BE2C (cell line): Measurements from ENCODE around the gene SND1.
A peak's percentile ranks its signal among the peaks of the same experiment; 100 is the strongest.

Experiments
- DNase-seq: peaks from one replicate; pipeline ENCODE4 v3.0.0-alpha.2; 2020
- H3K27me3 ChIP-seq: fragments of 250-450 bp; sonication (Bioruptor Pico); 2 replicates; pipeline ENCODE4 v1.5.1; 2020; ENCODE audit warnings: mild to moderate bottlenecking
- H3K36me3 ChIP-seq: fragments of 250-450 bp; sonication (Bioruptor Pico); 2 replicates; pipeline ENCODE4 v1.5.1; 2020; ENCODE audit warnings: mild to moderate bottlenecking
- H3K4me1 ChIP-seq: fragments of 250-450 bp; sonication (Bioruptor Pico); 2 replicates; pipeline ENCODE4 v1.5.1; 2020
- H3K4me3 ChIP-seq: 2 replicates; pipeline ENCODE4 v1.5.1; 2011; ENCODE audit warnings: low read depth, low read length
- H3K9me3 ChIP-seq: fragments of 250-450 bp; sonication (Bioruptor Pico); 2 replicates; pipeline ENCODE4 v1.5.1; 2020
- TF ChIP-seq, protein P1 (sequence below): IDR thresholded peaks from 2 replicates; pipeline ENCODE4 v1.5.1; 2012; ENCODE audit warnings: mild to moderate bottlenecking, low read depth, low read length

SND1 gene

DNA sequence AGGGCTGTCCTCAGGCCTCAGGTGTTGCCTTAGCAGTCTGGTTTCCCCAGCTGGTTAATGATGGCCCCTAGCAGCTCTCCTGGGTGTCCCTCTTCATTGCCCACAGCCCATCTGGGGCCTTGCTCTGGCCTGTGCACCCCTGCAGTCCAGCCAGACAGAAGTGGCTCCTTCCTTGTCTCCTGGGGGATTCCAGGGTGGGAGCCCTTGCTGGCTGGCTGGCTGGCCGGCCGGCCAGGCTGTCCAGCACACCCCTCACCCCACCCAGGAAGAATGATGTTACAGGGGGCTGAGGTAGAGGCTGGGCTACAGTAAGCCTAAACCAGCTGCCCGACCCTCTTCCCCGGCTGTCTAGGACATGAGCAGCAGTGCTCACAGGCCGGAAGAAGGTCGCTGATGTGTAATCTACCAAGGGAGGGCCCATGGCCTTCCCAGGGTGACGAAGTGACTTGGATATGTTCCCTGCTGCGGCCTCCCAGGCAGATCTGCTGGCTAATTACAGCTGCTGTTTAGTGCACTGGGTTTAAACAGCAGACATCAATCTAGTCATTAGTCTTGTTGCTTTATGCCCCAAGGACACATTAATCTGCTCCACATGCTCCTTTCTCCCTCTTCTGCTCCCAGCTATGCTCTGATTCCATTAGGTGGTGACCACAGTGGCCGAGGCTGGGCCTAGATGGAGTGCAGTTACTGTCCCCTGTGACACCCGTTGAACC, 433.1 kb downstream of the SND1 start:
- Histone ChIP-seq H3K4me3 (no peak overlapping the region), H3K36me3 (peaks cover 28% of the 10 kb centered on the region), H3K9me3 (no peaks in the 10 kb centered on the region), H3K27me3 (no peaks in the 10 kb centered on the region), H3K4me1 (peaks cover 24% of the 10 kb centered on the region)
- TF ChIP-seq, protein P1, sequence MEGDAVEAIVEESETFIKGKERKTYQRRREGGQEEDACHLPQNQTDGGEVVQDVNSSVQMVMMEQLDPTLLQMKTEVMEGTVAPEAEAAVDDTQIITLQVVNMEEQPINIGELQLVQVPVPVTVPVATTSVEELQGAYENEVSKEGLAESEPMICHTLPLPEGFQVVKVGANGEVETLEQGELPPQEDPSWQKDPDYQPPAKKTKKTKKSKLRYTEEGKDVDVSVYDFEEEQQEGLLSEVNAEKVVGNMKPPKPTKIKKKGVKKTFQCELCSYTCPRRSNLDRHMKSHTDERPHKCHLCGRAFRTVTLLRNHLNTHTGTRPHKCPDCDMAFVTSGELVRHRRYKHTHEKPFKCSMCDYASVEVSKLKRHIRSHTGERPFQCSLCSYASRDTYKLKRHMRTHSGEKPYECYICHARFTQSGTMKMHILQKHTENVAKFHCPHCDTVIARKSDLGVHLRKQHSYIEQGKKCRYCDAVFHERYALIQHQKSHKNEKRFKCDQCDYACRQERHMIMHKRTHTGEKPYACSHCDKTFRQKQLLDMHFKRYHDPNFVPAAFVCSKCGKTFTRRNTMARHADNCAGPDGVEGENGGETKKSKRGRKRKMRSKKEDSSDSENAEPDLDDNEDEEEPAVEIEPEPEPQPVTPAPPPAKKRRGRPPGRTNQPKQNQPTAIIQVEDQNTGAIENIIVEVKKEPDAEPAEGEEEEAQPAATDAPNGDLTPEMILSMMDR, result no peak
- peak; percentile 93 for DNase-seq

DNA sequence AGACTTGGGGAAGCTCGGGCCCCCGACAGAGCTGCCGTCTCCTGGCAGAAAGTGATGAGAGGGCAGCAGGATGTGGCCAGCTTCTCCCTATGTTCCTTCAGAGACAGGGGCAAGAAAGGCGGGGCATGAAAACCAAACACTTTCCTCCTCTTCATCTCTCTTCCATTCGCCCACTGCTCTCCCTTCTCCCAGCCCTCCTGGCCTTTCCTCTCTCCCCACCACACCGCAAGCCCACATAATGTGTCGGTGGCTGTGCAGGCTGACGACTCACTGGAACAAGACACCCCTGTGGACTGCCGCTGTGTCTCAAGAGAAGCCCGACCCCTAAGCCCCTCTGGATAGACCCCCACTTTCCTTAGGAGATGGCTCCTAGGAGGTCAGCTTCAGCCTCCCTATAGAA, 438.5 kb downstream of the SND1 start:
- DNase-seq, result no peak
- H3K36me3 ChIP-seq, result peaks cover 32% of the 10 kb centered on the region
- H3K9me3 ChIP-seq, result no peaks in the 10 kb centered on the region
- TF ChIP-seq, protein P1, result no peak
- peaks cover 8% of the 10 kb centered on the region for H3K4me1 ChIP-seq
- H3K27me3 ChIP-seq, result no peaks in the 10 kb centered on the region
- H3K4me3 ChIP-seq, result no peak overlapping the region

DNA sequence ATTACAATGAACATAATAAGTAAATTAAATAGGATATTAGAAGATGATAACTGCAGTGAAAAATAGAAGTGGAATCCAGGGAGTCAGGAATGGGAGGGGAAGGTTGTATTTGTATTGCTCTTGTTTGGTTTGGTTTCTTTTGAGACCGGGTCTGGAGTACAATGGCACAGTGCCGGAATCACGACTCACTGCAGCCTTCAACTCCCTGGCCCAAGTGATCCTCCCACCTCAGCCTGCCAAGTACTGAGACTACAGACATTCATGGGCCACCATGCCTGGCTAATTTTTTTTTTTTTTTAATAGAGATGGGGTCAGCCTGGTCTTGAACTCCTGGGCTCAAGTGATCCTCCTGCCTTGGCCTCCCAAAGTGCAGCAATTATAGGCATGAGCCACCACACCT, 439.1 kb downstream of the SND1 start:
- TF ChIP-seq, protein P1, result no peak
- Histone ChIP-seq H3K36me3 (peaks cover 29% of the 10 kb centered on the region), H3K4me1 (peaks cover 2% of the 10 kb centered on the region), H3K4me3 (no peak overlapping the region), H3K9me3 (no peaks in the 10 kb centered on the region), H3K27me3 (no peaks in the 10 kb centered on the region)
- no peak for DNase-seq

DNA sequence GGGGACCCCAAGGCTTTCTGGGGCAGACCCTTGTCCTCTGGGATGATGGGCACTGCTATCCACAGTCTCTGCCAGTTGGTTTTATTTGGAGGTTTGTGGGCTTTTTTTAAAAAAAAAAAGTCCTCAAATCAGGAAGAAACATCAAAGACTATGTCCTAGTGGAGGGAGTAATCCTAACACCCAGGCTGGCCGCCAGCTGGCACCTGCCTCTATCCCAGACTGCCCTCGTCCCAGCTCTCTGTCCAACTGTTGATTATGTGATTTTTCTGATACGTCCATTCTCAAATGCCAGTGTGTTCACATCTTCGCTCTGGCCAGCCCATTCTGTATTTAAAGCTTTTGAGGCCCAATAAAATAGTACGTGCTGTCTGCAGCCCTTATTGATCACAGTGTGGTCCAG, 440.2 kb downstream of the SND1 start:
- H3K36me3 ChIP-seq, result peaks cover 18% of the 10 kb centered on the region
- TF ChIP-seq, protein P1, result no peak
- no peaks in the 10 kb centered on the region for H3K27me3 ChIP-seq
- no peak overlapping the region for H3K4me3 ChIP-seq
- H3K9me3 ChIP-seq, result no peaks in the 10 kb centered on the region
- H3K4me1 ChIP-seq, result peaks cover 6% of the 10 kb centered on the region
- DNase-seq, result no peak

DNA sequence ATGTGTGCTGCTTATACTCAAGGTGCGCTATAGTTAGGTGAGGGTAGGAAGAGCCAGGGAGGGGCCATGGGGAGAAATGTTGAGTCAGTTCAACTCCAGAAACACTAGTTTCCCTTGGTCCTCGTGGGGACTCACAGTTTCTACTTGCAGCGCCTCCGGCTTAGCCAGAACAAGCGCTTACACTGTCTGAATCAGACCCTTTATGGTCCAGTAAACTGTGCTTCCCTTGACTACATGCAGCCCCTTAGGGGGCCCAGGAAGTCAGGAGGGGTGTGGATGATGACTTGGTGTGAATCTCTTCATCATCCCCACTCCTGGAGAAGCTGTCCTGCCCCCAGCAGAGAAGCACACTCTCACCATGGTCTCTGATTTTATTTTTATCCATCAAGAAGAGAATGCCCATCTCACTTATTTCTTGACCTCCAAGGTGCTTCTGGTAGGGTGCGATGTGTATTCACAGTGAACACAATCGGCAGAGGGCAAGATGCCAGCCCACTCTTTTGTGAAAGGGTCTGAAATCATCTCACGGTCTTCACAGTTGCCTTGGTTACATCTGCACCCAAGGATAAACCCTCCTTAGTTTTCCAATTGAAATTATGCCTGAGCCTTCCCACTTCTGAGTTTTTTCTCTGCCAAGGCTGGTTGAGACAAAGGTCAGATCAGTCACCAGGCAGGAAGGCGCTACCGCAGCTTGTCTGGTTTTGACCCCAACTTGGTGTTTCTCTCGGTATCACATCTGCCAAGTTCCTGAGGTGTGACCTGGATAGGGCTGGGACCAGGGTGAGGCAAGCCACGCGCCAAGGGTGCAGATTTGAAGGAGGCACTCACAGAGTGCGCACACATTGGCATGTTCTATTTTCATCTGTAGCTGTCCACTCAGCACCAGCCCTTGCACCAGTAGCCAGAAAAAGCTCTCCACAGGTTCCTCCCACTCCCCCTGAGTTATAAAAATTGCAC, 441.9 kb downstream of the SND1 start:
- DNase-seq, result no peak
- TF ChIP-seq, protein P1, result no peak
- Histone ChIP-seq H3K36me3 (peaks cover 19% of the 10 kb centered on the region), H3K4me1 (peaks cover 7% of the 10 kb centered on the region), H3K9me3 (no peaks in the 10 kb centered on the region), H3K4me3 (no peak overlapping the region), H3K27me3 (no peaks in the 10 kb centered on the region)
